Caco-2 (cell line): Measurements from ENCODE around the gene WDR86. TPM values are rescaled to one million over a fixed set of nuclear protein-coding genes. Genes with fewer than 3 reads are reported as not detected.
A peak's percentile ranks its signal among the peaks of the same experiment; 100 is the strongest.

Experiments
- BruUV-seq: library from RNA; stranded (reverse); fragments of 400-500 nt; replicated peaks from 2 replicates; lab custom pipeline; 2021; lab: Mats Ljungman, UMichigan
- CTCF ChIA-PET: fragments of 300-600 bp; sonication (Branson Sonifier 250); formaldehyde crosslinking; loops from one replicate; lab custom pipeline; 2022; ENCODE audit warnings: antibody characterized with exemption; lab: Charles Lee
- POLR2A ChIA-PET: fragments of 300-600 bp; sonication (Branson Sonifier 250); formaldehyde crosslinking; loops from one replicate; lab custom pipeline; 2022; ENCODE audit warnings: antibody characterized with exemption; lab: Charles Lee
- DNase-seq, 2 experiments: peaks; one replicate each; pipeline versions ENCODE4 v3.0.0 to v3.0.0-alpha.2; 2020 to 2022
- H3K27me3 ChIP-seq: replicated peaks from 2 replicates; pipeline ENCODE4 v1.6.0; 2011; ENCODE audit warnings: low read length; ENCODE audit not compliant: control insufficient read depth, insufficient read depth
- H3K36me3 ChIP-seq: 2 replicates; pipeline ENCODE4 v1.5.1; 2011; ENCODE audit warnings: low read length; ENCODE audit not compliant: control insufficient read depth, insufficient read depth
- H3K4me1 ChIP-seq: fragments of 250-450 bp; sonication (Bioruptor Pico); 2 replicates; pipeline ENCODE4 v1.5.1; 2020; ENCODE audit warnings: mild to moderate bottlenecking
- H3K4me3 ChIP-seq: 2 replicates; pipeline ENCODE4 v1.5.1; 2011; ENCODE audit warnings: low read depth, mild to moderate bottlenecking, control low read depth, low read length
- H3K9me3 ChIP-seq: fragments of 250-450 bp; sonication (Bioruptor Pico); 2 replicates; pipeline ENCODE4 v1.5.1; 2020; ENCODE audit warnings: mild to moderate bottlenecking, moderate library complexity
- H3K27ac Mint-ChIP-seq: one replicate; pipeline ENCODE4 v1.8.0; 2022; ENCODE audit warnings: mixed read lengths; ENCODE audit not compliant: unreplicated experiment
- H3K27me3 Mint-ChIP-seq: one replicate; pipeline ENCODE4 v1.8.0; 2022; ENCODE audit warnings: mixed read lengths; ENCODE audit not compliant: insufficient read depth, unreplicated experiment
- H3K36me3 Mint-ChIP-seq: one replicate; pipeline ENCODE4 v1.8.0; 2022; ENCODE audit warnings: mild to moderate bottlenecking, mixed read lengths; ENCODE audit not compliant: insufficient read depth, unreplicated experiment
- H3K4me1 Mint-ChIP-seq: one replicate; pipeline ENCODE4 v1.8.0; 2022; ENCODE audit warnings: low read depth, mixed read lengths; ENCODE audit not compliant: unreplicated experiment
- H3K4me3 Mint-ChIP-seq: one replicate; pipeline ENCODE4 v1.8.0; 2022; ENCODE audit warnings: mild to moderate bottlenecking, moderate library complexity, mixed read lengths; ENCODE audit not compliant: unreplicated experiment
- H3K9me3 Mint-ChIP-seq: one replicate; pipeline ENCODE4 v1.8.0; 2022; ENCODE audit warnings: mixed read lengths; ENCODE audit not compliant: unreplicated experiment
- intact Hi-C: fragments of 100-400 bp; cut with micrococcal nuclease; formaldehyde crosslinking; loops from one replicate; pipeline ENCODE4 v1.10.0; 2022; ENCODE audit not compliant: unreplicated experiment
- total RNA-seq: library from RNA; stranded (reverse); gene quantifications from 2 replicates; pipeline ENCODE4 v1.2.3, GENCODE V29; 2022
- TF ChIP-seq, protein P1 (sequence below), 2 experiments: fragments of 200-600 bp in 1 of 2; IDR thresholded peaks; 1 replicate in 1 of 2; 2 replicates in 1 of 2; pipeline versions ENCODE4 v1.5.1 to v1.8.0; 2011 to 2022; ENCODE audit warnings: antibody characterized with exemption in 1 of 2, control low read depth in 1 of 2, inconsistent platforms in 1 of 2, low read depth in 1 of 2, low read length in 1 of 2, mild to moderate bottlenecking in 1 of 2, moderate library complexity in 1 of 2; ENCODE audit not compliant: insufficient read depth in 1 of 2, severe bottlenecking in 1 of 2, unreplicated experiment in 1 of 2

WDR86 gene
- total RNA-seq, 1 experiment from 2014 or later: 0.52 TPM

DNA sequence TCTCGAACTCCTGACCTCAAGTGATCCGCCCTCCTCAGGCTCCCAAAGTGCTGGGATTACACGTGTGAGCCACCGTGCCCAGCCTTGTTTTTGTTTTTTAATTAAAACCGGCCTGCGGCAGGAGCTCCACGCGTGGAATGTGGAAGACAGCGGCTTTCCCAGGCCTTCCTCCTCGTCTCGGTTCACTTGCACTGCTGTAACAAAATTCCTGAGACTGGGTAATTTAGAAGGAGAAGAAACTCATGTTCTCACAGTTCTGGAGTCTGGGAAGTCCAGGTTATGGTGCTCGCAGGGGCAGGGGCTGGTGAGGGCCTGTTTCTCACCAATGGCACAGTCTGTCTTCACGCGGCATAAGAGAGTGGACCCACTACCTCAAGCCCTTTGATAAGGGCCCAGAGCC is 44.5 kb upstream of the WDR86 start:
- no peaks in the 10 kb centered on the region for H3K27me3 Mint-ChIP-seq
- H3K36me3 Mint-ChIP-seq: peaks cover 14% of the 10 kb centered on the region
- no TSS peak for BruUV-seq
- Histone ChIP-seq H3K36me3 (no peaks in the 10 kb centered on the region), H3K4me3 (no peak overlapping the region), H3K4me1 (peaks cover 5% of the 10 kb centered on the region), H3K27me3 (no peaks in the 10 kb centered on the region), H3K9me3 (no peaks in the 10 kb centered on the region)
- ChIA-PET CTCF (no interaction called here), POLR2A (no interaction called here)
- H3K4me3 Mint-ChIP-seq: no peak overlapping the region
- no peaks in the 10 kb centered on the region for H3K9me3 Mint-ChIP-seq
- intact Hi-C loops: no loop called here
- TF ChIP-seq, protein P1, sequence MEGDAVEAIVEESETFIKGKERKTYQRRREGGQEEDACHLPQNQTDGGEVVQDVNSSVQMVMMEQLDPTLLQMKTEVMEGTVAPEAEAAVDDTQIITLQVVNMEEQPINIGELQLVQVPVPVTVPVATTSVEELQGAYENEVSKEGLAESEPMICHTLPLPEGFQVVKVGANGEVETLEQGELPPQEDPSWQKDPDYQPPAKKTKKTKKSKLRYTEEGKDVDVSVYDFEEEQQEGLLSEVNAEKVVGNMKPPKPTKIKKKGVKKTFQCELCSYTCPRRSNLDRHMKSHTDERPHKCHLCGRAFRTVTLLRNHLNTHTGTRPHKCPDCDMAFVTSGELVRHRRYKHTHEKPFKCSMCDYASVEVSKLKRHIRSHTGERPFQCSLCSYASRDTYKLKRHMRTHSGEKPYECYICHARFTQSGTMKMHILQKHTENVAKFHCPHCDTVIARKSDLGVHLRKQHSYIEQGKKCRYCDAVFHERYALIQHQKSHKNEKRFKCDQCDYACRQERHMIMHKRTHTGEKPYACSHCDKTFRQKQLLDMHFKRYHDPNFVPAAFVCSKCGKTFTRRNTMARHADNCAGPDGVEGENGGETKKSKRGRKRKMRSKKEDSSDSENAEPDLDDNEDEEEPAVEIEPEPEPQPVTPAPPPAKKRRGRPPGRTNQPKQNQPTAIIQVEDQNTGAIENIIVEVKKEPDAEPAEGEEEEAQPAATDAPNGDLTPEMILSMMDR (IDR thresholded peaks at IDR 0.05; ENCODE audit: insufficient read depth in 1 of 2, low read depth in 1 of 2, low read length in 1 of 2, severe bottlenecking in 1 of 2, unreplicated experiment in 1 of 2): no peak
- peak in 1 of 2 experiments; percentile 22 for DNase-seq
- H3K4me1 Mint-ChIP-seq: no peaks in the 10 kb centered on the region
- H3K27ac Mint-ChIP-seq: no peak overlapping the region

DNA sequence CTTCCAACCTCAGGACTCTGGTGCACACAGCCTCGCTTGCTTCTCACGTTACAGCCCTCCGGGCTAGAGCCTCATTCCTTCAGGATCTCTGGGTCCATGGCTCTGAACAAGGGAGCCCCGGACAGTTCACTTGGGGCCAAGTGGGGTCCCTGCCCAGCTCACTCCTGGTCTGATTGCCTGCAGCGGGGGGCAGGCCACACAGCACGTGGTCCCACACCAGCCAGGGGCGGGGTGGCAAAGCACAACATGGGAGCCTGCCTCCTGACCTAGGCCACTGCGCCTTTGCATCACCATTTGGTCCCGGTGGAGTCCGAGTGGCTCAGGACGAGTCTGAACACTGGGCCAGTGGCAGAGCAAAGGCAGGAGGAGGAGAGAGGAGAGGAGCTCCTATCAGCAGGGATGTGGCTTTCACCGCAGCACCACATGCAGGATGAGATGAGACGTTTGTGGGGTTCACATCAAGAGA is 43.5 kb upstream of the WDR86 start:
- no peak overlapping the region for H3K27ac Mint-ChIP-seq
- ChIA-PET POLR2A (no interaction called here), CTCF (interaction anchor here (1.4 kb wide), 1 partner anchor 85 kb away, joined by 3 read pairs; no protein-coding TSS in a partner anchor)
- no peaks in the 10 kb centered on the region for H3K9me3 Mint-ChIP-seq
- H3K9me3 ChIP-seq: no peaks in the 10 kb centered on the region
- no peak overlapping the region for H3K4me3 ChIP-seq
- intact Hi-C loops: no loop called here
- H3K36me3 ChIP-seq: no peaks in the 10 kb centered on the region
- H3K4me1 ChIP-seq: no peaks in the 10 kb centered on the region; the same call in 1 of the 2 replicates
- TF ChIP-seq, protein P1 (IDR thresholded peaks at IDR 0.05; ENCODE audit: insufficient read depth in 1 of 2, low read depth in 1 of 2, low read length in 1 of 2, severe bottlenecking in 1 of 2, unreplicated experiment in 1 of 2): no peak
- no TSS peak for BruUV-seq
- H3K4me1 Mint-ChIP-seq: no peaks in the 10 kb centered on the region
- H3K27me3 Mint-ChIP-seq: no peaks in the 10 kb centered on the region
- H3K36me3 Mint-ChIP-seq: peaks cover 13% of the 10 kb centered on the region
- peak in 1 of 2 experiments; percentile 39 for DNase-seq
- H3K27me3 ChIP-seq: no peaks in the 10 kb centered on the region
- H3K4me3 Mint-ChIP-seq: no peak overlapping the region

DNA sequence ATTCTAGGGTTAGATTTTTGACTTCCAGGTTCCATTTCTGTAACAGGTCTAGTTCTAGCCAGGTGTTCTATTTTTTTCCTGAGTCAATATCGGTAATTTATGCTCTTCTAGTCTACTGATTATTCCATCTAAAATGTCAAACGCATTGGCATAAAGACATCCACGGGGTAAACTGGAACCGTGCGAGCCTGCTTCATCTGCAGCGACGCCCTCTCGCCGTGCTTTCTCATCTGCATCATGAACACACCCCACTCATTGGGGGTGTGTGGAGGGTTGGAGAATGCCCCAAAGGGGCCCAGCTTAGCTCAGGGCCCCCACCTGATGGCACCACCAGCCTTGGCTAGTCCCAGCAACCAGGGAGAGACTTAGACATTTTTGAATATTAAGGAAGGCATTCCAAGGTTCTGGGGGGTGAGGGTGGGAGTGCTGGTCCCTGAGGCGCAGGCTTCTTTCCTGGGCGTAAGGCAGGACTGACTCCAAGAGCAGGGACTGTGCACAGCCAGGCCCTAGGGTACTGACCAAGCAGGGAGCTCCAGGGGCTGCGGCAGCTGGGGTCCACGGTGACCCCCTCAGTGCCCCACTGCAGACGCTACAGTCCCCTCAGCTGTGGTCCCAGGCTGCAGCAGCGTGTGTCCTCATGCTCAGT is 43.0 kb upstream of the WDR86 start:
- no peaks in the 10 kb centered on the region for H3K27me3 ChIP-seq
- no peak overlapping the region for H3K4me3 ChIP-seq
- H3K4me1 ChIP-seq: no peaks in the 10 kb centered on the region
- intact Hi-C loops: no loop called here
- no peak overlapping the region for H3K27ac Mint-ChIP-seq
- H3K9me3 ChIP-seq: no peaks in the 10 kb centered on the region
- peak in 1 of 2 experiments; percentile 2 for DNase-seq
- H3K36me3 ChIP-seq: no peaks in the 10 kb centered on the region
- ChIA-PET POLR2A (no interaction called here), CTCF (interaction anchor here (1.4 kb wide), 1 partner anchor 84 kb away, joined by 3 read pairs; no protein-coding TSS in a partner anchor)
- BruUV-seq: no TSS peak
- H3K36me3 Mint-ChIP-seq: peaks cover 11% of the 10 kb centered on the region
- TF ChIP-seq, protein P1 (IDR thresholded peaks at IDR 0.05; ENCODE audit: insufficient read depth in 1 of 2, low read depth in 1 of 2, low read length in 1 of 2, severe bottlenecking in 1 of 2, unreplicated experiment in 1 of 2): no peak
- no peak overlapping the region for H3K4me3 Mint-ChIP-seq
- no peaks in the 10 kb centered on the region for H3K9me3 Mint-ChIP-seq
- no peaks in the 10 kb centered on the region for H3K27me3 Mint-ChIP-seq
- no peaks in the 10 kb centered on the region for H3K4me1 Mint-ChIP-seq
